Thyroid gland (tissue), 4 donors: ENCODE measurements around the gene PRKG2. TPM values are rescaled to one million over a fixed set of nuclear protein-coding genes. Genes with fewer than 3 reads are reported as not detected.

Source experiments
- DNase-seq, 2 donors: peaks; one replicate each; pipeline ENCODE4 v3.0.0-alpha.2; 2019
- H3K27ac ChIP-seq, 3 donors: fragments of 200-600 bp; sonication (generic); 1 replicate in 2 of 3; 2 replicates in 1 of 3; pipeline ENCODE4 v1.5.1; 2016 to 2019; ENCODE audit warnings: mild to moderate bottlenecking in 1 of 3, moderate library complexity in 1 of 3
- H3K27me3 ChIP-seq: fragments of 200-600 bp; sonication (generic); one replicate; pipeline ENCODE4 v1.5.1; 2019
- H3K36me3 ChIP-seq, 2 donors: fragments of 200-600 bp; sonication (generic); one replicate each; pipeline ENCODE4 v1.5.1; 2016 to 2019
- H3K4me1 ChIP-seq, 2 donors: fragments of 200-600 bp; sonication (generic); one replicate each; pipeline ENCODE4 v1.5.1; 2017 to 2019
- H3K4me3 ChIP-seq, 3 donors: fragments of 200-600 bp; sonication (generic); replicated peaks in 1 of 3; 1 replicate in 2 of 3; 2 replicates in 1 of 3; pipeline ENCODE4 v1.5.1; 2016; ENCODE audit warnings: mild to moderate bottlenecking in 1 of 3
- H3K9me3 ChIP-seq: fragments of 200-600 bp; sonication (generic); one replicate; pipeline ENCODE4 v1.5.1; 2017
- POLR2A ChIP-seq, 2 donors: fragments of 450-650 bp; IDR thresholded peaks; one replicate each; pipeline ENCODE4 v1.6.1; 2017; ENCODE audit warnings: antibody characterized with exemption in 2 of 2, mild to moderate bottlenecking in 2 of 2, moderate library complexity in 1 of 2
- WGBS, 2 donors: methylation state at CpG; one replicate each; pipeline ENCODE4 v1.1.5; 2017; 5-methylcytosine and 5-hydroxymethylcytosine counted together
- intact Hi-C: fragments of 100-400 bp; cut with DNase I; formaldehyde crosslinking; loops from one replicate; pipeline ENCODE4 v1.15.1; 2023
- total RNA-seq, 4 donors: library from RNA; depleted of rRNA; stranded (reverse); fragments of >200 nt; gene quantifications; one replicate each; pipeline ENCODE4 v1.2.3, GENCODE V29; 2016
- TF ChIP-seq, protein P1 (sequence below), 6 experiments: fragments of 200-600 bp in 3 of 6; fragments of 450-650 bp in 3 of 6; sonication (generic) in 3 of 6; IDR thresholded peaks; one replicate each; pipeline ENCODE4 v1.5.1; 2016 to 2019; ENCODE audit warnings: antibody characterized with exemption in 6 of 6, mild to moderate bottlenecking in 2 of 6, inconsistent platforms in 1 of 6, moderate library complexity in 1 of 6

The PRKG2 gene
- total RNA-seq, 4 donors from 2014 or later, result 0.21 to 1.2 (median 0.54) TPM; not detected in 1

- TF ChIP-seq POLR2A (IDR thresholded peaks at IDR 0.05), result no peak
- TF ChIP-seq, protein P1, sequence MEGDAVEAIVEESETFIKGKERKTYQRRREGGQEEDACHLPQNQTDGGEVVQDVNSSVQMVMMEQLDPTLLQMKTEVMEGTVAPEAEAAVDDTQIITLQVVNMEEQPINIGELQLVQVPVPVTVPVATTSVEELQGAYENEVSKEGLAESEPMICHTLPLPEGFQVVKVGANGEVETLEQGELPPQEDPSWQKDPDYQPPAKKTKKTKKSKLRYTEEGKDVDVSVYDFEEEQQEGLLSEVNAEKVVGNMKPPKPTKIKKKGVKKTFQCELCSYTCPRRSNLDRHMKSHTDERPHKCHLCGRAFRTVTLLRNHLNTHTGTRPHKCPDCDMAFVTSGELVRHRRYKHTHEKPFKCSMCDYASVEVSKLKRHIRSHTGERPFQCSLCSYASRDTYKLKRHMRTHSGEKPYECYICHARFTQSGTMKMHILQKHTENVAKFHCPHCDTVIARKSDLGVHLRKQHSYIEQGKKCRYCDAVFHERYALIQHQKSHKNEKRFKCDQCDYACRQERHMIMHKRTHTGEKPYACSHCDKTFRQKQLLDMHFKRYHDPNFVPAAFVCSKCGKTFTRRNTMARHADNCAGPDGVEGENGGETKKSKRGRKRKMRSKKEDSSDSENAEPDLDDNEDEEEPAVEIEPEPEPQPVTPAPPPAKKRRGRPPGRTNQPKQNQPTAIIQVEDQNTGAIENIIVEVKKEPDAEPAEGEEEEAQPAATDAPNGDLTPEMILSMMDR (IDR thresholded peaks at IDR 0.05), result no peak
- H3K27ac ChIP-seq, result no peak overlapping the region
- no peaks in the 10 kb centered on the region for H3K36me3 ChIP-seq
- intact Hi-C loops, result no loop called here
- no peaks in the 10 kb centered on the region for H3K9me3 ChIP-seq
- DNase-seq, result no peak
- no peaks in the 10 kb centered on the region for H3K27me3 ChIP-seq
- no peak overlapping the region for H3K4me3 ChIP-seq
- 70 to 83% methylated on average over 3 of the region's 3 CpGs for WGBS, 2 donors
- H3K4me1 ChIP-seq, result no peaks in the 10 kb centered on the region
Observed at GRCh38 chr4:81245218-81246009, 30.4 kb upstream of the PRKG2 start.

GRCh38 chr4:81237791-81238190, 22.8 kb upstream of the PRKG2 start:
- TF ChIP-seq, protein P1 (IDR thresholded peaks at IDR 0.05), result no peak
- TF ChIP-seq POLR2A (IDR thresholded peaks at IDR 0.05), result no peak
- no peaks in the 10 kb centered on the region for H3K27me3 ChIP-seq
- DNase-seq, result no peak
- no peak overlapping the region for H3K27ac ChIP-seq
- intact Hi-C loops, result no loop called here
- no peaks in the 10 kb centered on the region for H3K4me1 ChIP-seq
- H3K36me3 ChIP-seq, result no peaks in the 10 kb centered on the region
- no peaks in the 10 kb centered on the region for H3K9me3 ChIP-seq
- no peak overlapping the region for H3K4me3 ChIP-seq

DNA sequence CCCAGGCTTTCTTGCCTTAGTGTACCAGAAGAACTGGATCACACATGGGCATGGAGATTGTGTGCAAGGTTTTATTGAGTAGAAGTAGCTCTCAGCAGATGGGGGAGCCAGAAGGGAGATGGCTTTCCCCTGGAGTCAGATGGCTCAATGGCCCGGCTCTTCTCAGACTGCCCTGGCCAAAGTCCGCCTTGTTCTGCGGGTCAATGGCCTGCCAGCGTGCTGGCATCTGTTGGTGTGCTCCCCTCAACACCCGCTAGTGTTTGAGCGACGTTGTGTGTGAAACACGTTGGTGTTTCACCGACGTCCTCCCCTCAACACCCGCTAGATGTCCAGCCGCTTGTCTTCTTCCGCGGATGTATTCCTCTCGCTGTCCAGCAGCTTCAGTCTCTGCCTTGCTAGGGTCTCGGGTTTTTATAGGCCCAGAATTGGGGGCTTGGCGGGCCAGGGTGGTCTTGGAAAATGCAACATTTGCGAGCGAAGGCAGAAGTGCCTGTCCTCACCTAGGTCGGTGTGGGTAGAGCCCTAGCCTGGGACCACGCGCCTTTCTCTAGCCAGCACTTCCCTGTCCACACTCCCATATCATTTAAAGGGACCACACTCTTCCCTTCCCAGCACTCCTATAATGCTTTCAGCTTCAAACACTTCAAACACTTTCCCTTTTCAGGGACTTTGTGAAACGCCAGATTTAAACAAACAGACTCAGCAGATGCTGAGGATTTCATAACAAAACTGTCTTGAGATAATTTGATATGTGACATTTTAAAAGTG, 21.1 kb upstream of the PRKG2 start:
- intact Hi-C loops, result no loop called here

DNA sequence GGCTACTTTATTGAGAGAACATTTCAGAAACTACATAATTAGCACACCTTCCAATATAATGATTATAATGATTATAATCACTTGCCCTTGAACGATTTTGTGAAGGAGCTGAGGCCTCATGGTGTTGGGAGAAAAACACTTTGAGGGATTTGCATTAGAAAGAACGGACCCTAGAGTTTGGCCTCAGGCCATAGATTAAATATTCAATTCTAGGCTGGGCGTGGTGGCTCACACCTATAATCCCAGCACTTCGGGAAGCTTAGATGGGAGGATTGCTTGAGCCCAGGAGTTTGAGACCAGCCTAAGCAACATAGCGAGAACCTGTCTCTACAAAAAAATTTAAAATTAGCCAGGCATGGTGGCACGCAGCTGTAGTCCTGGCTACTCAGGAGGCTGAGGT, 12.9 kb upstream of the PRKG2 start:
- H3K4me1 ChIP-seq, result no peaks in the 10 kb centered on the region
- intact Hi-C loops, result no loop called here
- no peak for DNase-seq
- no peaks in the 10 kb centered on the region for H3K9me3 ChIP-seq
- no peaks in the 10 kb centered on the region for H3K27me3 ChIP-seq
- H3K27ac ChIP-seq, result no peak overlapping the region
- H3K36me3 ChIP-seq, result no peaks in the 10 kb centered on the region
- 72 to 73% methylated on average over 6 of the region's 6 CpGs for WGBS, 2 donors
- no peak overlapping the region for H3K4me3 ChIP-seq
- no peak for TF ChIP-seq POLR2A (IDR thresholded peaks at IDR 0.05)
- TF ChIP-seq, protein P1 (IDR thresholded peaks at IDR 0.05), result no peak

More for the DNA sequence above, 21.1 kb upstream of the PRKG2 start:
- WGBS, 2 donors, result 83 to 88% methylated on average over 23 of the region's 23 CpGs
- TF ChIP-seq, protein P1 (IDR thresholded peaks at IDR 0.05), result no peak
- TF ChIP-seq POLR2A (IDR thresholded peaks at IDR 0.05), result no peak
- Histone ChIP-seq H3K9me3 (no peaks in the 10 kb centered on the region), H3K4me3 (no peak overlapping the region), H3K36me3 (no peaks in the 10 kb centered on the region), H3K4me1 (no peaks in the 10 kb centered on the region), H3K27ac (no peak overlapping the region), H3K27me3 (no peaks in the 10 kb centered on the region)
- DNase-seq, result no peak

DNA sequence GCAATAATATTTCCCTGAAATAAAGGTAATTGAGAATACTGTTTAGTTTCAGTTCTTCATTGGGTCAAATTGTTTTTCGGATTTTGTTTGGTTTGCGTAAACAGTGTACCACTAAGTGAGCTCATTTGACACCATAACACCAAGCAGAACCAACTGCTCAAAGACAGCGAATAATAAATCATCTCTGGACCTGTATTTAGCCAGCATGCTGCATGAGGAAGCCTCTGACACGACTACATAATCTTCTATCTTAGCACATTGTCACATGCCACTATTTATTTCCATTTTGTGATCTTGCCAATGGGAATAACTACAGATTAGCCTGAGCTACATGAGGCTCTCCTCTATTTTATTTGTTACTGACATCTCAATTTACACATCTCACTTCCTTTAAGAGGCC, 12.1 kb upstream of the PRKG2 start:
- Histone ChIP-seq H3K4me1 (no peaks in the 10 kb centered on the region), H3K27me3 (no peaks in the 10 kb centered on the region), H3K4me3 (no peak overlapping the region), H3K36me3 (no peaks in the 10 kb centered on the region), H3K9me3 (no peaks in the 10 kb centered on the region), H3K27ac (no peak overlapping the region)
- no peak for DNase-seq
- 64 to 82% methylated on average over 4 of the region's 4 CpGs for WGBS, 2 donors
- no peak for TF ChIP-seq POLR2A (IDR thresholded peaks at IDR 0.05)
- TF ChIP-seq, protein P1 (IDR thresholded peaks at IDR 0.05), result no peak
- intact Hi-C loops, result no loop called here
